ENCODE data around the gene ATG16L1. TPM values are rescaled to one million over a fixed set of nuclear protein-coding genes. Genes with fewer than 3 reads are reported as not detected.

The ATG16L1 gene
- total RNA-seq, 5 donors from 2014 or later (not counting 1 experiment from before 2014, with no cell fraction given), result 73.9 to 117 (median 83.4) TPM

- ATAC-seq (replicated peaks in 1 of 4), result no peak
- no peaks in the 10 kb centered on the region for H3K9me3 ChIP-seq
- peak overlapping the region; percentile 78 to 100 for H3K27ac Mint-ChIP-seq
- H3K27me3 Mint-ChIP-seq, result no peaks in the 10 kb centered on the region
- no peak overlapping the region for H3K27ac ChIP-seq (ENCODE audit: low read length)
- H3K4me3 Mint-ChIP-seq, result no peak overlapping the region
- no CpG with 5 or more reads among the region's 6 CpGs for WGBS (ENCODE audit: insufficient coverage)
- H3K9me3 Mint-ChIP-seq, result no peaks in the 10 kb centered on the region
- H3K4me3 ChIP-seq (ENCODE audit: control insufficient read depth in 1 of 2, extremely low read depth in 1 of 2, low read length in 1 of 2), result no peak overlapping the region
- H3K27me3 ChIP-seq (replicated peaks in 1 of 2; ENCODE audit: control insufficient read depth in 2 of 2, extremely low read depth in 1 of 2, insufficient read depth in 2 of 2, low read length in 1 of 2), result no peaks in the 10 kb centered on the region
- H3K36me3 Mint-ChIP-seq, result peaks cover 78% of the 10 kb centered on the region
- ChIA-PET POLR2A (no interaction called here), CTCF (interaction anchor here (0.7 to 1.3 kb wide), 2 partner anchors 23 to 82 kb away, joined by 3 read pairs; no protein-coding TSS in a partner anchor)
- H3K4me1 ChIP-seq (ENCODE audit: control insufficient read depth in 1 of 2, extremely low read depth in 1 of 2, insufficient read depth in 2 of 2, low read length in 2 of 2), result peaks cover 34% of the 10 kb centered on the region in 2 experiments
- peaks cover 9 to 74% of the 10 kb centered on the region in 2 donors for H3K36me3 ChIP-seq (ENCODE audit: control insufficient read depth in 2 of 2, extremely low read depth in 1 of 2, insufficient read depth in 1 of 2, low read length in 1 of 2)
- peaks cover 61 to 63% (median 61%) of the 10 kb centered on the region in 3 donors for H3K4me1 Mint-ChIP-seq
- DNase-seq, result no peak
Measured at GRCh38 chr2:233273120-233273519, 21.6 kb downstream of the ATG16L1 start.

DNA sequence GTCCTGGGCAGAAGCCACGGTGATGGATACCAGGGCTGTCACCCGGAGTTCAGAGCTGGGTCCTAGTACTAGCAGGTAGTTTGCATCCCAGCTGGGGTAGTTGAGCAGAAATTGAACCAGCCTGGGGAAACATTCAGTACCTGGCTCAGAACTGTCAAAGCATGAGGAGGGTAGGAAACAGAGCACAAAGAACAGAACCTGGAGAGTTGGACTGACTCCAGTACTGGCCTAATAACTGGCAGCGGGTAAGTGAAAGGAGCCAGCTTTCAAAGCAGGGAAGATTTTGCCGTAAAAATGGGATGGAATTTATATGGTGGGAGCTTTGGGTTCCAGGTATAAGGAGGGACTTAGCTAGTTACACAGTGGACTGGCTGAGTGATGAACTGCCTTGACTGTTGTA, 23.8 kb downstream of the ATG16L1 start:
- peak overlapping the region; percentile 39 to 79 for H3K27ac Mint-ChIP-seq
- Histone ChIP-seq H3K27ac (ENCODE audit: low read length) (no peak overlapping the region), H3K27me3 (replicated peaks in 1 of 2; ENCODE audit: control insufficient read depth in 2 of 2, extremely low read depth in 1 of 2, insufficient read depth in 2 of 2, low read length in 1 of 2) (no peaks in the 10 kb centered on the region), H3K4me1 (ENCODE audit: control insufficient read depth in 1 of 2, extremely low read depth in 1 of 2, insufficient read depth in 2 of 2, low read length in 2 of 2) (peaks cover 15% of the 10 kb centered on the region in 2 experiments), H3K36me3 (ENCODE audit: control insufficient read depth in 2 of 2, extremely low read depth in 1 of 2, insufficient read depth in 1 of 2, low read length in 1 of 2) (peaks cover 9 to 88% of the 10 kb centered on the region in 2 donors), H3K9me3 (no peaks in the 10 kb centered on the region), H3K4me3 (ENCODE audit: control insufficient read depth in 1 of 2, extremely low read depth in 1 of 2, low read length in 1 of 2) (no peak overlapping the region)
- no peak overlapping the region for H3K4me3 Mint-ChIP-seq
- H3K4me1 Mint-ChIP-seq, result peaks cover 40 to 44% (median 42%) of the 10 kb centered on the region in 3 donors
- ChIA-PET POLR2A (interaction anchor here in 1 of 2 donors (0.5 to 0.6 kb wide), 2 partner anchors 63 to 189 kb away, joined by 3 to 7 read pairs; no protein-coding TSS in a partner anchor), CTCF (interaction anchor here in 1 of 2 donors (0.6 kb wide), 1 partner anchor 227 kb away, joined by 3 read pairs; no protein-coding TSS in a partner anchor)
- H3K27me3 Mint-ChIP-seq, result no peaks in the 10 kb centered on the region
- no peaks in the 10 kb centered on the region for H3K9me3 Mint-ChIP-seq
- DNase-seq (no peak), ATAC-seq (replicated peaks in 1 of 4) (no peak)
- WGBS (ENCODE audit: insufficient coverage), result 96% methylated on average over 4 of the region's 4 CpGs
- H3K36me3 Mint-ChIP-seq, result peaks cover 79% of the 10 kb centered on the region

DNA sequence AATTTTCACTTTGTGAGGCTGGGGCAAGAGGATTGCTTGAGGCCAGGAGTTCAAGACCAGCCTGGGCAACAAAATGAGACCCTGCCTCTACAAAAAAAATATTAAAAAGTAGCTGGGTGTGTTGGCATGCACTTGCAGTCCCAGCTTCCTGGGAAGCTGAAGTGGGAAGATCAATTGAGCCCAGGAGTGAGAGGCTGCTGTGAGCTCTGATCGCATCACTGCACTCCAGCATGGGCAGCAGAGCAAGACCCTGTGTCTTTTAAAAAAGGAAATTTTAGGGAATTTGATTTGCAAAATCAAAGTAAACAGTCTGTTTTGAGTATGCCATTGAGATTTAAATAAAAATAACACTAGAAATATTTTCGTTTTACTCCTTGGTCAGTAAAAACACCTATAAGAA, 27.4 kb downstream of the ATG16L1 start:
- peaks cover 0 to 16% of the 10 kb centered on the region in 2 experiments for H3K4me1 ChIP-seq (ENCODE audit: control insufficient read depth in 1 of 2, extremely low read depth in 1 of 2, insufficient read depth in 2 of 2, low read length in 2 of 2)
- peaks cover 34 to 42% (median 37%) of the 10 kb centered on the region in 3 donors for H3K4me1 Mint-ChIP-seq
- no peaks in the 10 kb centered on the region for H3K9me3 ChIP-seq
- DNase-seq, result no peak
- no CpG with 5 or more reads among the region's 2 CpGs for WGBS (ENCODE audit: insufficient coverage)
- peaks cover 9 to 95% of the 10 kb centered on the region in 2 donors for H3K36me3 ChIP-seq (ENCODE audit: control insufficient read depth in 2 of 2, extremely low read depth in 1 of 2, insufficient read depth in 1 of 2, low read length in 1 of 2)
- H3K4me3 ChIP-seq (ENCODE audit: control insufficient read depth in 1 of 2, extremely low read depth in 1 of 2, low read length in 1 of 2), result no peak overlapping the region
- CTCF ChIA-PET, result no interaction called here
- POLR2A ChIA-PET, result no interaction called here
- no peak overlapping the region for H3K27ac Mint-ChIP-seq
- H3K27ac ChIP-seq (ENCODE audit: low read length), result no peak overlapping the region
- no peaks in the 10 kb centered on the region for H3K27me3 Mint-ChIP-seq
- no peaks in the 10 kb centered on the region for H3K9me3 Mint-ChIP-seq
- no peaks in the 10 kb centered on the region for H3K27me3 ChIP-seq (replicated peaks in 1 of 2; ENCODE audit: control insufficient read depth in 2 of 2, extremely low read depth in 1 of 2, insufficient read depth in 2 of 2, low read length in 1 of 2)
- peaks cover 69% of the 10 kb centered on the region for H3K36me3 Mint-ChIP-seq
- no peak overlapping the region for H3K4me3 Mint-ChIP-seq
- ATAC-seq (replicated peaks in 1 of 4), result no peak

DNA sequence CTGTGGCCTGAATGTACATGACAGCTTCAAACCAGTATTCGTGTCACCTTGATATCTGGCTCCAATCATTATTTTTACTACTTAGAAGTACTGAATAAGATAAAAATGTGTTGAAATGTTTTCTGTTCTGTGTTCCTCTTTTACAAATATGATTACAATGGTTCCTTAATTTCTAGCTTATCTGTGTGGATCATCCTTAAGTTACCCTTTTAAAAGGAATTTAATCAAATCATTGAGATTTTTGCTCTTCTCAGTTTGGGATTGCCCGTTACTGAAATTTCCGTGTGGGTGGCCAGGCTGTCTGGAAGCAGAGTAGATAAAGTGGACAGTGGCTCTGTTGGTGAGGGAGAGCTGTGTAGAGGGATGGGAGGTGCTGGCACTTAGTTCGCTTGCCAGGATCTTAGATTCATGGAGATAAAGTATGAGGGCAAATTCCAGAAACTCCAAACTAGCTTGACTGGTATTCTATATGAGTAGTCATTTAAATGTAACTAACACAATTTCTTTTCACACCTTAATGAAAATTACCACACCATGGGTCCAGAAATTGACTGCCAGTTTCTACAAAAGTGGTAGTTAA, 28.7 kb downstream of the ATG16L1 start:
- H3K27ac ChIP-seq (ENCODE audit: low read length), result no peak overlapping the region
- no peak for ATAC-seq (replicated peaks in 1 of 4)
- CTCF ChIA-PET, result interaction anchor here (0.6 to 1.5 kb wide), 3 partner anchors 12 to 1567 kb away, joined by 3 to 4 read pairs (median 4); no protein-coding TSS in a partner anchor
- DNase-seq, result no peak
- Mint-ChIP-seq H3K4me1 (peaks cover 25 to 38% (median 33%) of the 10 kb centered on the region in 3 donors), H3K36me3 (peaks cover 63% of the 10 kb centered on the region), H3K27ac (peak overlapping the region; percentile 56 to 68), H3K27me3 (no peaks in the 10 kb centered on the region), H3K9me3 (no peaks in the 10 kb centered on the region), H3K4me3 (no peak overlapping the region)
- peaks cover 9 to 90% of the 10 kb centered on the region in 2 donors for H3K36me3 ChIP-seq (ENCODE audit: control insufficient read depth in 2 of 2, extremely low read depth in 1 of 2, insufficient read depth in 1 of 2, low read length in 1 of 2)
- 94% methylated on average over 2 of the region's 4 CpGs for WGBS (ENCODE audit: insufficient coverage)
- no peaks in the 10 kb centered on the region for H3K9me3 ChIP-seq
- H3K4me1 ChIP-seq (ENCODE audit: control insufficient read depth in 1 of 2, extremely low read depth in 1 of 2, insufficient read depth in 2 of 2, low read length in 2 of 2), result peaks cover 0 to 16% of the 10 kb centered on the region in 2 experiments
- H3K4me3 ChIP-seq (ENCODE audit: control insufficient read depth in 1 of 2, extremely low read depth in 1 of 2, low read length in 1 of 2), result no peak overlapping the region
- no peaks in the 10 kb centered on the region for H3K27me3 ChIP-seq (replicated peaks in 1 of 2; ENCODE audit: control insufficient read depth in 2 of 2, extremely low read depth in 1 of 2, insufficient read depth in 2 of 2, low read length in 1 of 2)
- POLR2A ChIA-PET, result interaction anchor here (0.6 to 0.8 kb wide), 2 partner anchors 16 to 529 kb away, joined by 3 to 7 read pairs; no protein-coding TSS in a partner anchor

DNA sequence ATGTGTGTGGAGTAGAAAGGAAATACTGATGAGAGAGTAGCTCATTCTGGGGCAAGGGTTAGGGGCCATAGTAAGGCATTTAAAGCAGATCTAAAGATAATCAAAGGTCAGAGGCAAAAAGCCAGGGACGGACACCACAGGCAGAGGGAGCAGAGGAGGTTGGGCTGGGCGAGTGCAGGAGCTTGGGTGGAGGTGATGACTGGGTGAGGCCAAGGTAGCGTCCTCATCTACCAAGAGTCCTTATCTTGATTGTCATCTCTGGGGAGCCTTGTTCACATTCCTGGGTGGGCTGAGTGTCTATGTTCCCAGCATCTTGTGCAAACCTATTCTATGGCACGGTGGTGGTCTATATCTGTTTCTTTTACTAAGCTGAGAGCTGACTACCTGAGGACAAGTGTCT, 30.1 kb downstream of the ATG16L1 start:
- Histone ChIP-seq H3K4me1 (ENCODE audit: control insufficient read depth in 1 of 2, extremely low read depth in 1 of 2, insufficient read depth in 2 of 2, low read length in 2 of 2) (peaks cover 0 to 16% of the 10 kb centered on the region in 2 experiments), H3K36me3 (ENCODE audit: control insufficient read depth in 2 of 2, extremely low read depth in 1 of 2, insufficient read depth in 1 of 2, low read length in 1 of 2) (peaks cover 8 to 90% of the 10 kb centered on the region in 2 donors), H3K27ac (ENCODE audit: low read length) (peak overlapping the region; percentile 17), H3K27me3 (replicated peaks in 1 of 2; ENCODE audit: control insufficient read depth in 2 of 2, extremely low read depth in 1 of 2, insufficient read depth in 2 of 2, low read length in 1 of 2) (no peaks in the 10 kb centered on the region), H3K9me3 (no peaks in the 10 kb centered on the region), H3K4me3 (ENCODE audit: control insufficient read depth in 1 of 2, extremely low read depth in 1 of 2, low read length in 1 of 2) (no peak overlapping the region)
- 67% methylated on average over 1 of the region's 4 CpGs for whole genome bisulfite sequencing (ENCODE audit: insufficient coverage)
- Mint-ChIP-seq H3K9me3 (no peaks in the 10 kb centered on the region), H3K4me3 (peak overlapping the region in 1 of 3 donors; percentile 4), H3K27ac (peak overlapping the region; percentile 51 to 87), H3K4me1 (peaks cover 25 to 43% (median 32%) of the 10 kb centered on the region in 3 donors), H3K36me3 (peaks cover 59% of the 10 kb centered on the region), H3K27me3 (no peaks in the 10 kb centered on the region)
- ChIA-PET CTCF (interaction anchor here in 1 of 2 donors (0.6 to 1.5 kb wide), 3 partner anchors 13 to 50 kb away, joined by 3 to 4 read pairs (median 3); no protein-coding TSS in a partner anchor), POLR2A (interaction anchor here in 1 of 2 donors (0.8 kb wide), 1 partner anchor 10 kb away, joined by 3 read pairs; no protein-coding TSS in a partner anchor)
- DNase-seq (no peak), ATAC-seq (replicated peaks in 1 of 4) (peak in 2 of 4 experiments; percentile 13 to 18)

GRCh38 chr2:233281992-233282603, 30.6 kb downstream of the ATG16L1 start:
- H3K27ac Mint-ChIP-seq, result peak overlapping the region; percentile 51 to 87
- ATAC-seq (replicated peaks in 1 of 4) (peak; percentile 24 to 66 (median 32)), DNase-seq (peak in 3 of 35 experiments; percentile 8 to 21 (median 15))
- H3K9me3 ChIP-seq, result no peaks in the 10 kb centered on the region
- no peaks in the 10 kb centered on the region for H3K27me3 Mint-ChIP-seq
- peaks cover 0 to 16% of the 10 kb centered on the region in 2 experiments for H3K4me1 ChIP-seq (ENCODE audit: control insufficient read depth in 1 of 2, extremely low read depth in 1 of 2, insufficient read depth in 2 of 2, low read length in 2 of 2)
- POLR2A ChIA-PET, result interaction anchor here in 1 of 2 donors (0.6 to 0.8 kb wide), 2 partner anchors 11 to 276 kb away, joined by 3 read pairs; no protein-coding TSS in a partner anchor
- H3K4me1 Mint-ChIP-seq, result peaks cover 25 to 43% (median 37%) of the 10 kb centered on the region in 3 donors
- peaks cover 8 to 89% of the 10 kb centered on the region in 2 donors for H3K36me3 ChIP-seq (ENCODE audit: control insufficient read depth in 2 of 2, extremely low read depth in 1 of 2, insufficient read depth in 1 of 2, low read length in 1 of 2)
- no peak overlapping the region for H3K4me3 ChIP-seq (ENCODE audit: control insufficient read depth in 1 of 2, extremely low read depth in 1 of 2, low read length in 1 of 2)
- H3K9me3 Mint-ChIP-seq, result no peaks in the 10 kb centered on the region
- peak overlapping the region; percentile 17 for H3K27ac ChIP-seq (ENCODE audit: low read length)
- peaks cover 63% of the 10 kb centered on the region for H3K36me3 Mint-ChIP-seq
- CTCF ChIA-PET, result interaction anchor here (0.5 to 1.4 kb wide), 3 partner anchors 14 to 120 kb away, joined by 3 to 6 read pairs (median 3); no protein-coding TSS in a partner anchor
- 73% methylated on average over 5 of the region's 6 CpGs for WGBS (ENCODE audit: insufficient coverage)
- peak overlapping the region in 2 of 3 donors; percentile 3 to 4 for H3K4me3 Mint-ChIP-seq
- no peaks in the 10 kb centered on the region for H3K27me3 ChIP-seq (replicated peaks in 1 of 2; ENCODE audit: control insufficient read depth in 2 of 2, extremely low read depth in 1 of 2, insufficient read depth in 2 of 2, low read length in 1 of 2)
